DND-41 (cell line): Measurements from ENCODE around the gene LAMA4.

Experiments used
- ATAC-seq: fragments of 200-7000 bp; cut with Tn5 transposase; 3 replicates; pipeline ENCODE4 v1.9.1; 2021; ENCODE audit warnings: low read depth; ENCODE audit not compliant: insufficient read depth
- DNase-seq: peaks from one replicate; pipeline ENCODE4 v3.0.0-alpha.2; 2020
- H2AFZ ChIP-seq: 2 replicates; pipeline ENCODE4 v1.6.0; 2012; ENCODE audit warnings: low read depth, low read length
- H3K27ac ChIP-seq: 2 replicates; pipeline ENCODE4 v1.5.1; 2012; ENCODE audit warnings: low read length, inconsistent platforms
- H3K27me3 ChIP-seq: fragments of 200-600 bp; sonication (generic); 2 replicates; pipeline ENCODE4 v1.6.0; 2012; ENCODE audit warnings: low read length, mild to moderate bottlenecking, inconsistent platforms; ENCODE audit not compliant: insufficient read depth, poor library complexity
- H3K36me3 ChIP-seq: 2 replicates; pipeline ENCODE4 v1.5.1; 2012; ENCODE audit warnings: low read length, inconsistent platforms; ENCODE audit not compliant: insufficient read depth
- H3K4me1 ChIP-seq: 2 replicates; pipeline ENCODE4 v1.5.1; 2012; ENCODE audit warnings: mild to moderate bottlenecking, low read length; ENCODE audit not compliant: insufficient read depth
- H3K4me2 ChIP-seq: 2 replicates; pipeline ENCODE4 v1.6.0; 2012; ENCODE audit warnings: mild to moderate bottlenecking, moderate library complexity, low read length, inconsistent platforms; ENCODE audit not compliant: insufficient read depth
- H3K4me3 ChIP-seq, 2 experiments: fragments of 200-600 bp in 1 of 2; shearing (Covaris generic) in 1 of 2; 2 replicates each; pipeline ENCODE4 v1.5.1; 2012 to 2016; ENCODE audit warnings: inconsistent platforms in 2 of 2, low read length in 2 of 2, mild to moderate bottlenecking in 2 of 2, low read depth in 1 of 2, moderate library complexity in 1 of 2
- H3K79me2 ChIP-seq: 2 replicates; pipeline ENCODE4 v1.6.0; 2012; ENCODE audit warnings: low read length, inconsistent platforms; ENCODE audit not compliant: insufficient read depth
- H3K9ac ChIP-seq: 2 replicates; pipeline ENCODE4 v1.6.0; 2012; ENCODE audit warnings: low read depth, mild to moderate bottlenecking, inconsistent platforms, low read length, moderate library complexity
- H3K9me3 ChIP-seq: 2 replicates; pipeline ENCODE4 v1.5.1; 2012; ENCODE audit warnings: low read length, moderate library complexity, mild to moderate bottlenecking, inconsistent platforms; ENCODE audit not compliant: insufficient read depth, severe bottlenecking
- H4K20me1 ChIP-seq: 2 replicates; pipeline ENCODE4 v1.6.0; 2012; ENCODE audit warnings: low read length; ENCODE audit not compliant: insufficient read depth
- EZH2 ChIP-seq: IDR thresholded peaks from 3 replicates; pipeline ENCODE4 v1.6.1; 2012; ENCODE audit warnings: borderline replicate concordance, low read depth, mild to moderate bottlenecking, moderate library complexity, low read length, inconsistent platforms; ENCODE audit not compliant: severe bottlenecking
- TF ChIP-seq, protein P1 (sequence below): IDR thresholded peaks from 2 replicates; pipeline ENCODE4 v1.5.1; 2012; ENCODE audit warnings: borderline replicate concordance, low read length, moderate library complexity, mild to moderate bottlenecking; ENCODE audit not compliant: poor library complexity, severe bottlenecking; ENCODE audit errors: extremely low read depth

Gene LAMA4

GRCh38 chr6:112155886-112156285 is 98.5 kb downstream of the LAMA4 start:
- Histone ChIP-seq H3K4me2 (no peak overlapping the region), H2AFZ (no peak overlapping the region), H3K36me3 (no peaks in the 10 kb centered on the region), H3K4me3 (no peak overlapping the region), H3K79me2 (no peaks in the 10 kb centered on the region), H3K27ac (no peak overlapping the region), H3K9me3 (no peaks in the 10 kb centered on the region), H4K20me1 (no peaks in the 10 kb centered on the region), H3K9ac (no peak overlapping the region), H3K4me1 (no peaks in the 10 kb centered on the region), H3K27me3 (peaks cover 9% of the 10 kb centered on the region)
- DNase-seq (no peak), ATAC-seq (0 out of 3 replicates have a peak, but pooled peaks have one; percentile 22)
- TF ChIP-seq, protein P1, sequence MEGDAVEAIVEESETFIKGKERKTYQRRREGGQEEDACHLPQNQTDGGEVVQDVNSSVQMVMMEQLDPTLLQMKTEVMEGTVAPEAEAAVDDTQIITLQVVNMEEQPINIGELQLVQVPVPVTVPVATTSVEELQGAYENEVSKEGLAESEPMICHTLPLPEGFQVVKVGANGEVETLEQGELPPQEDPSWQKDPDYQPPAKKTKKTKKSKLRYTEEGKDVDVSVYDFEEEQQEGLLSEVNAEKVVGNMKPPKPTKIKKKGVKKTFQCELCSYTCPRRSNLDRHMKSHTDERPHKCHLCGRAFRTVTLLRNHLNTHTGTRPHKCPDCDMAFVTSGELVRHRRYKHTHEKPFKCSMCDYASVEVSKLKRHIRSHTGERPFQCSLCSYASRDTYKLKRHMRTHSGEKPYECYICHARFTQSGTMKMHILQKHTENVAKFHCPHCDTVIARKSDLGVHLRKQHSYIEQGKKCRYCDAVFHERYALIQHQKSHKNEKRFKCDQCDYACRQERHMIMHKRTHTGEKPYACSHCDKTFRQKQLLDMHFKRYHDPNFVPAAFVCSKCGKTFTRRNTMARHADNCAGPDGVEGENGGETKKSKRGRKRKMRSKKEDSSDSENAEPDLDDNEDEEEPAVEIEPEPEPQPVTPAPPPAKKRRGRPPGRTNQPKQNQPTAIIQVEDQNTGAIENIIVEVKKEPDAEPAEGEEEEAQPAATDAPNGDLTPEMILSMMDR: no peak
- TF ChIP-seq EZH2: no peak

DNA sequence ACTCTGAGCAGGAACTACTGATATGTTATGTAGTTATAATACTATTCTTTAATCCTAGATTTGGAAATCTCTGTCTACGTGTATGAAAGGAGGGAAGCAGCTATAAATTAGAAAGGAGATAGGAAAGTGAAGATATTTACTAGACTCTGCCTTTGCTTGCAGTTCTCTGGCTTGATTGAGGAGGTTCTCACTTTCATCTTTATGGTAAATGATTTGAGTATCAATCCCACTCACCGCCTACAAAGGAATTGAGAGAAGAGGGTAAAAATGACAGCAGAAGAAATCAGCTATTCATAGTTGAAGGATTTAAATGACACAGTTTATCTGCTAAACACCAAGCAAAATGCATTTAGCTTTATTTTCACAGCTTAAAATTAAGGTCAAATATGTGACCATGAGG is 99.7 kb downstream of the LAMA4 start:
- H3K4me2 ChIP-seq: no peak overlapping the region
- H3K9me3 ChIP-seq: no peaks in the 10 kb centered on the region
- TF ChIP-seq, protein P1: no peak
- no peak for TF ChIP-seq EZH2
- no peaks in the 10 kb centered on the region for H3K4me1 ChIP-seq
- H4K20me1 ChIP-seq: no peaks in the 10 kb centered on the region
- no peak for ATAC-seq
- H3K9ac ChIP-seq: no peak overlapping the region
- no peak overlapping the region for H3K27ac ChIP-seq
- H3K79me2 ChIP-seq: no peaks in the 10 kb centered on the region
- no peaks in the 10 kb centered on the region for H3K36me3 ChIP-seq
- DNase-seq: no peak
- H2AFZ ChIP-seq: no peak overlapping the region
- peaks cover 14% of the 10 kb centered on the region for H3K27me3 ChIP-seq
- H3K4me3 ChIP-seq: no peak overlapping the region

DNA sequence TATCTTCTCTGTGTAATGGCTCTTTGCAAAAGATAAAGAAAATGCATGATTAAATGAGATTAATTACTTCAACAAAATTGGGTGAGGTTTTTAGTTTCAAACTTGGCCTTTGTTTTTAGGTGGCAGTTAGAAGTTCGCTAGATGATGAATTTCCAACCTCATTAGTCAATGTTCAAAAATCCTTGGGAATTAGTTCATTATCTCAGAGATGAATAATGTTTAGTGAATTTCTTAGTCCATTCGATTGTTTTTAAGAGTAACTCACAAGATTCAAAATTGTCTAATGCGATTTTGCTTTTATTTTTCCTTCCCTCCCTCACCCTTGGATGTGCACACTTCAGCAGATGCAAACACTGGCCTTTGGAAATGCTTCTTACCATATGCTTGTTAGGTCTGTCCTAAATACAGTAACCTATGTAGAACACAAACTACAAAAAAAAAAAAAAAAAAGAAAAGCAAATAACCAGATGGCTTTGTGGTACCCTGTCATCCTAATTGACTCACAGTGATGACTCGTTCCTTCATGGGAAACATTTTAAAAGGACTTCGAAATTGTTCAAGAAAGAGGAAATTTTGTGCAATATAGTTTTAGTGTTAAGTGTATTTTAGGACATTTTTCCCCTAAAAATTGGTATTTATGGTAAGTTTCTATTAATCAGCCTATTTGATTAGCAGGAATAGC is 100.3 kb downstream of the LAMA4 start:
- no peak for ATAC-seq
- Histone ChIP-seq H2AFZ (no peak overlapping the region), H3K4me2 (no peak overlapping the region), H3K27ac (no peak overlapping the region), H3K27me3 (peaks cover 14% of the 10 kb centered on the region), H3K9ac (no peak overlapping the region), H3K4me3 (no peak overlapping the region), H3K9me3 (no peaks in the 10 kb centered on the region), H4K20me1 (no peaks in the 10 kb centered on the region), H3K79me2 (no peaks in the 10 kb centered on the region), H3K36me3 (no peaks in the 10 kb centered on the region), H3K4me1 (no peaks in the 10 kb centered on the region)
- TF ChIP-seq, protein P1: no peak
- no peak for TF ChIP-seq EZH2
- DNase-seq: no peak

- H3K36me3 ChIP-seq: no peaks in the 10 kb centered on the region
- ATAC-seq: no peak
- H3K79me2 ChIP-seq: no peaks in the 10 kb centered on the region
- H3K9ac ChIP-seq: no peak overlapping the region
- no peak overlapping the region for H3K4me3 ChIP-seq
- peaks cover 8% of the 10 kb centered on the region for H3K27me3 ChIP-seq
- no peaks in the 10 kb centered on the region for H3K4me1 ChIP-seq
- DNase-seq: no peak
- no peak overlapping the region for H3K27ac ChIP-seq
- no peak overlapping the region for H2AFZ ChIP-seq
- H3K9me3 ChIP-seq: no peaks in the 10 kb centered on the region
- TF ChIP-seq, protein P1: no peak
- no peak for TF ChIP-seq EZH2
- no peak overlapping the region for H3K4me2 ChIP-seq
- no peaks in the 10 kb centered on the region for H4K20me1 ChIP-seq
Measured at GRCh38 chr6:112150363-112150762, 104.0 kb downstream of the LAMA4 start.
